NCI-H2029 (cell line): ENCODE results near the gene NEGR1.
A peak's percentile ranks its signal among the peaks of the same experiment; 100 is the strongest.

Source experiments
- DNase-seq: peaks from one replicate; lab custom pipeline; 2025; lab: John Stamatoyannopoulos, UW

Gene NEGR1

GRCh38 chr1:71850515-71850914, 431.8 kb downstream of the NEGR1 start:
- no peak for DNase-seq

GRCh38 chr1:71843012-71843411, 439.3 kb downstream of the NEGR1 start:
- DNase-seq, result no peak

- DNase-seq, result no peak
These were observed 442.5 kb downstream of the NEGR1 start for GRCh38 chr1:71839876-71840275.

- no peak for DNase-seq
These were observed 445.4 kb downstream of the NEGR1 start for GRCh38 chr1:71836904-71837303.

GRCh38 chr1:71835442-71835813, 446.9 kb downstream of the NEGR1 start:
- DNase-seq, result no peak

- no peak for DNase-seq
These were observed 447.5 kb downstream of the NEGR1 start for GRCh38 chr1:71834601-71835441.

GRCh38 chr1:71831646-71832045, 450.7 kb downstream of the NEGR1 start:
- no peak for DNase-seq

- DNase-seq, result no peak
These were observed 453.0 kb downstream of the NEGR1 start for GRCh38 chr1:71829346-71829745.

- DNase-seq, result peak; percentile 25
These were observed 453.8 kb downstream of the NEGR1 start for GRCh38 chr1:71828431-71829012.

GRCh38 chr1:71823708-71824305, 458.5 kb downstream of the NEGR1 start:
- no peak for DNase-seq

- no peak for DNase-seq
These were observed 465.3 kb downstream of the NEGR1 start for GRCh38 chr1:71817028-71817427.

GRCh38 chr1:71809085-71809484, 473.3 kb downstream of the NEGR1 start:
- no peak for DNase-seq

GRCh38 chr1:71804140-71804539, 478.2 kb downstream of the NEGR1 start:
- DNase-seq, result peak; percentile 12

GRCh38 chr1:71796006-71796405, 486.3 kb downstream of the NEGR1 start:
- peak; percentile 84 for DNase-seq

GRCh38 chr1:71792264-71792663, 490.1 kb downstream of the NEGR1 start:
- DNase-seq, result no peak

- DNase-seq, result no peak
These were observed 494.2 kb downstream of the NEGR1 start for GRCh38 chr1:71788113-71788512.

- no peak for DNase-seq
These were observed 494.6 kb downstream of the NEGR1 start for GRCh38 chr1:71787699-71788098.

GRCh38 chr1:71786218-71786617, 496.1 kb downstream of the NEGR1 start:
- DNase-seq, result no peak

- DNase-seq, result no peak
These were observed 496.9 kb downstream of the NEGR1 start for GRCh38 chr1:71785450-71785849.

- DNase-seq, result no peak
These were observed 497.3 kb downstream of the NEGR1 start for GRCh38 chr1:71785000-71785399.

GRCh38 chr1:71784241-71784640, 498.1 kb downstream of the NEGR1 start:
- no peak for DNase-seq

GRCh38 chr1:71783071-71783470, 499.3 kb downstream of the NEGR1 start:
- DNase-seq, result no peak

- no peak for DNase-seq
These were observed 500.9 kb downstream of the NEGR1 start for GRCh38 chr1:71781450-71781849.
